Gastrocnemius medialis (tissue), 4 donors: ENCODE measurements around the gene RNU1-4.
"Not testable (repeated sequence)": the region's sequence is repeated elsewhere in the genome, so short reads cannot be mapped to it uniquely, and the experiment has no call there.

Experiments
- CTCF ChIP-seq, 5 experiments: fragments of 450-650 bp in 3 of 5; fragments of 200-600 bp in 2 of 5; sonication (generic) in 2 of 5; IDR thresholded peaks in 4 of 5; conservative IDR thresholded peaks in 1 of 5; 1 replicate in 4 of 5; 2 replicates in 1 of 5; pipeline ENCODE4 v1.5.1; 2016 to 2019; ENCODE audit warnings: antibody characterized with exemption in 5 of 5, mild to moderate bottlenecking in 3 of 5, moderate library complexity in 3 of 5
- POLR2A ChIP-seq, 2 donors: fragments of 450-650 bp; IDR thresholded peaks; one replicate each; pipeline ENCODE4 v1.6.1; 2017; ENCODE audit warnings: antibody characterized with exemption in 2 of 2, mild to moderate bottlenecking in 2 of 2, moderate library complexity in 2 of 2

DNA sequence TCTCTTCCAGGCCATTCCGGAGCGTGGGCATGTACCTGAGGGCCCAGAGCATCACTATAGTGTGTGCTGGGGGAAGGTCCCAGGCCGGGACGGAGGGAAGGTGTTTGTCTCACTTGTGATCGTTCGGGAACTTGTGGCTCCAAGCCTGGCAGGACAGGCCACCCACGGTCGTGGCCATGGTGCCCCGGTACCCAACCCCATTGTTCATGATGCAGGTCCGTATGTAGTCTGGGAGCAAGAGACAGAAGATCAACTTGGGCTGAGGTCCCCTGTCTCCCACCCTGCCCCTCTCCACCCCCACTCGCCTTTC, 20.1 kb downstream of the RNU1-4 start:
- not testable (repeated sequence) for TF ChIP-seq POLR2A (IDR thresholded peaks at IDR 0.05); CTCF (IDR thresholded peaks at IDR 0.05 in 4 of 5, conservative IDR thresholded peaks at IDR 0.05 in 1 of 5)
